Adrenal gland (tissue), 12 donors: ENCODE data around the gene TSKS. TPM values are rescaled to one million over a fixed set of nuclear protein-coding genes. Genes with fewer than 3 reads are reported as not detected.

ENCODE experiments used
- DNase-seq, 7 donors: peaks; one replicate each; pipeline ENCODE4 v3.0.0-alpha.2; 2019 to 2020
- H3K27ac ChIP-seq, 5 donors: fragments of 200-600 bp; sonication (generic) in 4 of 5; 1 replicate in 3 of 5; 2 replicates in 2 of 5; pipeline versions ENCODE4 v1.5.1 to v1.8.0; 2016 to 2020; ENCODE audit warnings: mild to moderate bottlenecking in 1 of 5
- H3K27me3 ChIP-seq: fragments of 200-600 bp; 2 replicates; pipeline ENCODE4 v1.8.0; 2021
- H3K36me3 ChIP-seq, 2 donors: fragments of 200-600 bp; replicated peaks in 1 of 2; 1 replicate in 1 of 2; 2 replicates in 1 of 2; pipeline versions ENCODE4 v1.5.1 to v1.8.0; 2018 to 2022
- H3K4me1 ChIP-seq, 2 donors: fragments of 200-600 bp; replicated peaks in 1 of 2; 1 replicate in 1 of 2; 2 replicates in 1 of 2; pipeline versions ENCODE4 v1.5.1 to v1.8.0; 2018 to 2021
- H3K4me3 ChIP-seq, 4 donors: fragments of 200-600 bp; sonication (generic) in 3 of 4; one replicate each; pipeline ENCODE4 v1.5.1; 2016 to 2018
- H3K9me3 ChIP-seq, 3 donors: fragments of 200-600 bp; sonication (generic) in 1 of 3; replicated peaks in 1 of 3; 1 replicate in 2 of 3; 2 replicates in 1 of 3; pipeline versions ENCODE4 v1.5.1 to v1.8.0; 2016 to 2021
- POLR2A ChIP-seq, 2 donors: fragments of 450-650 bp; IDR thresholded peaks; one replicate each; pipeline ENCODE4 v1.6.1; 2017; ENCODE audit warnings: antibody characterized with exemption in 2 of 2, mild to moderate bottlenecking in 2 of 2, moderate library complexity in 1 of 2
- WGBS, 4 donors: extraction: QIAGEN DNeasy Blood & Tissue Kit in 2 of 4; methylation state at CpG; one replicate each; pipeline versions ENCODE4 v1.1.5 to v1.1.7; 2013 to 2017; 5-methylcytosine and 5-hydroxymethylcytosine counted together
- intact Hi-C, 2 donors: fragments of 100-400 bp; cut with DNase I; formaldehyde crosslinking; loops; one replicate each; pipeline versions ENCODE4 v1.14.1 to v1.15.0; 2022 to 2023
- polyA plus RNA-seq, 3 donors: library from polyadenylated mRNA; stranded (reverse); fragments of 200-250 nt in 2 of 3; fragments of 350-450 nt in 1 of 3; fragmentation: Illumina TruSeq in 1 of 3; extraction: RNeasy Lipid Tissue Mini Kit (QIAGEN cat#74804) in 1 of 3; gene quantifications; one replicate each; pipeline ENCODE4 v1.2.3, GENCODE V29; 2013 to 2014
- total RNA-seq, 9 donors: library from RNA; depleted of rRNA in 4 of 9; stranded (reverse); fragments of >200 nt in 4 of 9; fragments of 120-200 nt in 1 of 9; fragmentation: NEBNext Ultra II Directional in 1 of 9; extraction: Animal tissue kit (Norgen Biotek cat#: 25700) in 1 of 9; gene quantifications; one replicate each; pipeline versions ENCODE4 v1.1.0 to v1.2.4, GENCODE V29; 2013 to 2023
- TF ChIP-seq, protein P1 (sequence below), 6 experiments: fragments of 450-650 bp in 4 of 6; fragments of 200-600 bp in 2 of 6; sonication (generic) in 1 of 6; IDR thresholded peaks; 1 replicate in 5 of 6; 2 replicates in 1 of 6; pipeline versions ENCODE4 v1.5.1 to v1.8.0; 2016 to 2021; ENCODE audit warnings: antibody characterized with exemption in 6 of 6, mild to moderate bottlenecking in 2 of 6, moderate library complexity in 1 of 6
- donor health status: healthy with polysubstance abuse.
- donor health status: Bipolar disorder and iron deficiency.
- donor health status: DM: yes; HTN: yes; CAD: no.
- donor health status: DM: no; HTN: no; CAD: no.
- donor health status: DM: no; HTN: no; CAD: no.
- donor health status: DM: yes; HTN: yes; CAD: no.

Gene TSKS
- total and polyA plus RNA-seq, 12 donors: 0.11 to 1.7 (median 0.42) TPM; not detected in 5

- no peaks in the 10 kb centered on the region for H3K27me3 ChIP-seq
- peak; percentile 75 to 86 (median 82) for DNase-seq
- intact Hi-C loops: loop anchor here in 1 of 2 donors (10.0 kb wide), 1 partner anchor 55 kb away; no protein-coding TSS in a partner anchor
- H3K9me3 ChIP-seq: no peaks in the 10 kb centered on the region
- peak overlapping the region; percentile 12 to 77 (median 58) for H3K4me3 ChIP-seq
- peaks cover 11 to 31% of the 10 kb centered on the region in 2 donors for H3K4me1 ChIP-seq
- peak overlapping the region; percentile 70 to 94 (median 93) for H3K27ac ChIP-seq
- TF ChIP-seq, protein P1, sequence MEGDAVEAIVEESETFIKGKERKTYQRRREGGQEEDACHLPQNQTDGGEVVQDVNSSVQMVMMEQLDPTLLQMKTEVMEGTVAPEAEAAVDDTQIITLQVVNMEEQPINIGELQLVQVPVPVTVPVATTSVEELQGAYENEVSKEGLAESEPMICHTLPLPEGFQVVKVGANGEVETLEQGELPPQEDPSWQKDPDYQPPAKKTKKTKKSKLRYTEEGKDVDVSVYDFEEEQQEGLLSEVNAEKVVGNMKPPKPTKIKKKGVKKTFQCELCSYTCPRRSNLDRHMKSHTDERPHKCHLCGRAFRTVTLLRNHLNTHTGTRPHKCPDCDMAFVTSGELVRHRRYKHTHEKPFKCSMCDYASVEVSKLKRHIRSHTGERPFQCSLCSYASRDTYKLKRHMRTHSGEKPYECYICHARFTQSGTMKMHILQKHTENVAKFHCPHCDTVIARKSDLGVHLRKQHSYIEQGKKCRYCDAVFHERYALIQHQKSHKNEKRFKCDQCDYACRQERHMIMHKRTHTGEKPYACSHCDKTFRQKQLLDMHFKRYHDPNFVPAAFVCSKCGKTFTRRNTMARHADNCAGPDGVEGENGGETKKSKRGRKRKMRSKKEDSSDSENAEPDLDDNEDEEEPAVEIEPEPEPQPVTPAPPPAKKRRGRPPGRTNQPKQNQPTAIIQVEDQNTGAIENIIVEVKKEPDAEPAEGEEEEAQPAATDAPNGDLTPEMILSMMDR (IDR thresholded peaks at IDR 0.05): peak in 3 of 6 experiments; percentile 8 to 18 (median 16)
- peak; percentile 9 to 76 for TF ChIP-seq POLR2A (IDR thresholded peaks at IDR 0.05)
- 5 to 24% (median 11%) methylated on average over 3 to 50 of the region's 50 CpGs for WGBS, 4 donors
- peaks cover 0 to 14% of the 10 kb centered on the region in 2 donors for H3K36me3 ChIP-seq
These were observed 46.2 kb upstream of the TSKS start for GRCh38 chr19:49809160-49809940.

DNA sequence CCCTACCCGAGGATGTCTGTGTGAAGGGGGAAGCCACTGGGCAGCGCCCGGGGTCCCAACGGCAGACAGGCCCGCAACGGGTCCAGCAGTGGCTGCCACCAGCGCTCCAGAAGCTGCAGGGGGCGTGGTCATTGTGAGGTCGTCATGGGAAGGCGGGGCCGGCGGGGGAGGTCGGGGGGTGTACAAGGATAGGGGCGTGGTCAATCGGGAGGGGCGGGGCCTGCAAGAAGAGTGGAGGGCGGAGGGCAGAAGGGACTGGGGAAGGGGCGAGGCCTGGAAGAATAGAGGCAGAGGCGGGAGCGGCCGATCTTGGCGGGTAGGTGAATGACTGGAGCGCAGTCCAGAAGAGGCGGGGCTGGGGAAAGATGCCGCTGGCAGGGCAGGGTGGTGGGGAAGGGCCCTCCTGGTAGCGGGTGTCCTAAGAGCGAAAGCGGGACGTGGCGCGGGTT is 45.6 kb upstream of the TSKS start:
- peak; percentile 97 to 99 (median 98) for DNase-seq
- H3K4me1 ChIP-seq: peaks cover 11 to 25% of the 10 kb centered on the region in 2 donors
- WGBS, 4 donors: 1 to 3% (median 2%) methylated on average over 19 to 31 of the region's 31 CpGs
- peak overlapping the region; percentile 70 to 94 (median 93) for H3K27ac ChIP-seq
- H3K36me3 ChIP-seq: peaks cover 0 to 17% of the 10 kb centered on the region in 2 donors
- H3K27me3 ChIP-seq: no peaks in the 10 kb centered on the region
- intact Hi-C loops: loop anchor here in 1 of 2 donors (10.0 kb wide), 1 partner anchor 54 kb away; no protein-coding TSS in a partner anchor
- no peaks in the 10 kb centered on the region for H3K9me3 ChIP-seq
- H3K4me3 ChIP-seq: peak overlapping the region; percentile 12 to 77 (median 58)
- peak in 1 of 2 donors; percentile 83 for TF ChIP-seq POLR2A (IDR thresholded peaks at IDR 0.05)
- TF ChIP-seq, protein P1 (IDR thresholded peaks at IDR 0.05): no peak

DNA sequence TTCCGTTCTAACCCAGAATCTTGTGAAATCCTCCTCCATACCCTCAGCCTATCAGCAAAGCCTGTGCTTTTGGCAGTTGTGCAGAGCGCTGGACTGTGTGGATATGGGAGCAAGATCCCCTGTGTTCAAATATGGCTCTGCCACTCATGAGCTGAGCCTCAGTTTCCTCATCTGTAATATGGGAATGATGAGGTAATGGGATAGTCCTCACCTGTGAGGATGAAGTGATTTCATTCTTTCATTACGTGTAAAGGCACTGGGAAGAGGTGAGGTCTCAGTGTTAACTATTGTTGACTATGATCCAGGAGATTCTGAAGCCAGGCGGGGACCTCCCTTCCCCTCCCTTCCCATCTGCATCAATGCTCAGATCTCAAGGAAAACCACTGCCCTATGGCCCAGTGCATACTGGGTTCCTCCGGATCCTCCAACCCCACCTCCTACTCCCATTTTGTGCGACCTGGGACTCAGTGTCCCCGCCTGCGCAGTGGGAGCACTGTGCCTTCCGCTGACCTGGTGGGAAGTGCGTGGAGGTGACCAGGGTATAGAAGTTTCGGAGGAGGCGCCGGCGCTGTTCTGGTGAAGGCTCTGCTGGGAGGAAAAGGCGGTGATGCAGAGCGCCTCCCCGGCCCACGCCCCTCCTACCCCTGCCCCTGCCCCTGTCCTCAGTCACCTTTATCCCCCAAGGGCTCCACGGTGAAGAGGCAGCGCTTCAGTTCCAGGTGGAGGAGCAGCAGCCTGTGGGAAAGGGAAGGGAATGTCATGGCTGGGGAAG is 45.0 kb upstream of the TSKS start:
- intact Hi-C loops: loop anchor here in 1 of 2 donors (10.0 kb wide), 1 partner anchor 53 kb away; no protein-coding TSS in a partner anchor
- TF ChIP-seq POLR2A (IDR thresholded peaks at IDR 0.05): no peak
- TF ChIP-seq, protein P1 (IDR thresholded peaks at IDR 0.05): no peak
- peak overlapping the region in 1 of 4 donors; percentile 77 for H3K4me3 ChIP-seq
- 68 to 84% (median 77%) methylated on average over 10 to 20 of the region's 20 CpGs for WGBS, 4 donors
- H3K27ac ChIP-seq: peak overlapping the region; percentile 6 to 94 (median 93)
- H3K9me3 ChIP-seq: no peaks in the 10 kb centered on the region
- no peak for DNase-seq
- H3K27me3 ChIP-seq: no peaks in the 10 kb centered on the region
- peaks cover 0 to 24% of the 10 kb centered on the region in 2 donors for H3K36me3 ChIP-seq
- H3K4me1 ChIP-seq: peaks cover 11 to 27% of the 10 kb centered on the region in 2 donors
